Neural cell (in vitro differentiated cells): Measurements from ENCODE around the gene ARRDC2.

Source experiments
- EP300 ChIP-seq: fragments of 450-650 bp; conservative IDR thresholded peaks from 2 replicates; pipeline ENCODE4 v1.6.1; 2014; ENCODE audit warnings: antibody characterized with exemption, mild to moderate bottlenecking, moderate library complexity; ENCODE audit not compliant: poor library complexity, severe bottlenecking
- EZH2 ChIP-seq: fragments of 200-600, 300-800 bp; shearing (Covaris generic), sonication (generic); IDR thresholded peaks from 2 replicates; pipeline ENCODE4 v1.6.1; 2014; ENCODE audit warnings: antibody characterized with exemption, low read length, borderline replicate concordance, mild to moderate bottlenecking; ENCODE audit not compliant: insufficient read depth, poor library complexity, severe bottlenecking
- POLR2AphosphoS5 ChIP-seq: IDR thresholded peaks from 2 replicates; pipeline ENCODE4 v1.6.1; 2012
- RAD21 ChIP-seq: fragments of 450-650 bp; conservative IDR thresholded peaks from 2 replicates; pipeline ENCODE4 v1.6.1; 2014; ENCODE audit warnings: antibody characterized with exemption, mild to moderate bottlenecking, moderate library complexity
- SMC3 ChIP-seq: fragments of 450-650 bp; conservative IDR thresholded peaks from 2 replicates; pipeline ENCODE4 v1.6.1; 2014; ENCODE audit warnings: antibody characterized with exemption, mild to moderate bottlenecking, moderate library complexity; ENCODE audit not compliant: poor library complexity
- TAF1 ChIP-seq: IDR thresholded peaks from 2 replicates; pipeline ENCODE4 v1.6.1; 2012; ENCODE audit warnings: low read depth
- TF ChIP-seq, protein P1 (sequence below): fragments of 450-650 bp; IDR thresholded peaks from 2 replicates; pipeline ENCODE4 v1.5.1; 2014; ENCODE audit warnings: antibody characterized with exemption, mild to moderate bottlenecking, moderate library complexity; ENCODE audit not compliant: poor library complexity, severe bottlenecking
- TF ChIP-seq, protein P2 (sequence below): IDR thresholded peaks from 2 replicates; pipeline ENCODE4 v1.6.1; 2012; ENCODE audit warnings: borderline replicate concordance

DNA sequence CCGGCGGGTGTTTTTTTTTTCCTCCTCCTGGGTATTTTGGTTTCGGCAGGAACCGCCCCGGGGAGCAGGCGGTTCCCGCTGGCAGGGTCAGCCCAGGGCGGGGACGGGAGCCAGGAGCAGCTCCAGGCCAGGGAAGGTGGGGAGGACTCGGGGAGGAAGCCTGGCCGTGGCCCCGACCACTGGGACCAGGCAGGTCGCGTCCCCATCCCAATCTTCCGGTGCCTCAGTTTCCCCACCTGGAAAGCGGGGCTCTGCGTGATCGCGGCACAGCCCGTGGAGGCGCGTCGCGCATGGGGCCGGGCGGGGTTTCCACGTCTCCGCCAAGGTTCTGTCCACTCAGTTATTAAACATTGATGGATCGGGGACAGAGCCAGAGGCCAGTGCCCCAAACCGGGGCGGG lies 43.9 kb downstream of the ARRDC2 start:
- TF ChIP-seq, protein P1, sequence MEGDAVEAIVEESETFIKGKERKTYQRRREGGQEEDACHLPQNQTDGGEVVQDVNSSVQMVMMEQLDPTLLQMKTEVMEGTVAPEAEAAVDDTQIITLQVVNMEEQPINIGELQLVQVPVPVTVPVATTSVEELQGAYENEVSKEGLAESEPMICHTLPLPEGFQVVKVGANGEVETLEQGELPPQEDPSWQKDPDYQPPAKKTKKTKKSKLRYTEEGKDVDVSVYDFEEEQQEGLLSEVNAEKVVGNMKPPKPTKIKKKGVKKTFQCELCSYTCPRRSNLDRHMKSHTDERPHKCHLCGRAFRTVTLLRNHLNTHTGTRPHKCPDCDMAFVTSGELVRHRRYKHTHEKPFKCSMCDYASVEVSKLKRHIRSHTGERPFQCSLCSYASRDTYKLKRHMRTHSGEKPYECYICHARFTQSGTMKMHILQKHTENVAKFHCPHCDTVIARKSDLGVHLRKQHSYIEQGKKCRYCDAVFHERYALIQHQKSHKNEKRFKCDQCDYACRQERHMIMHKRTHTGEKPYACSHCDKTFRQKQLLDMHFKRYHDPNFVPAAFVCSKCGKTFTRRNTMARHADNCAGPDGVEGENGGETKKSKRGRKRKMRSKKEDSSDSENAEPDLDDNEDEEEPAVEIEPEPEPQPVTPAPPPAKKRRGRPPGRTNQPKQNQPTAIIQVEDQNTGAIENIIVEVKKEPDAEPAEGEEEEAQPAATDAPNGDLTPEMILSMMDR = no peak
- TF ChIP-seq EP300 (no peak), POLR2AphosphoS5 (no peak), TAF1 (no peak), SMC3 (no peak), EZH2 (no peak), RAD21 (no peak)
- TF ChIP-seq, protein P2, sequence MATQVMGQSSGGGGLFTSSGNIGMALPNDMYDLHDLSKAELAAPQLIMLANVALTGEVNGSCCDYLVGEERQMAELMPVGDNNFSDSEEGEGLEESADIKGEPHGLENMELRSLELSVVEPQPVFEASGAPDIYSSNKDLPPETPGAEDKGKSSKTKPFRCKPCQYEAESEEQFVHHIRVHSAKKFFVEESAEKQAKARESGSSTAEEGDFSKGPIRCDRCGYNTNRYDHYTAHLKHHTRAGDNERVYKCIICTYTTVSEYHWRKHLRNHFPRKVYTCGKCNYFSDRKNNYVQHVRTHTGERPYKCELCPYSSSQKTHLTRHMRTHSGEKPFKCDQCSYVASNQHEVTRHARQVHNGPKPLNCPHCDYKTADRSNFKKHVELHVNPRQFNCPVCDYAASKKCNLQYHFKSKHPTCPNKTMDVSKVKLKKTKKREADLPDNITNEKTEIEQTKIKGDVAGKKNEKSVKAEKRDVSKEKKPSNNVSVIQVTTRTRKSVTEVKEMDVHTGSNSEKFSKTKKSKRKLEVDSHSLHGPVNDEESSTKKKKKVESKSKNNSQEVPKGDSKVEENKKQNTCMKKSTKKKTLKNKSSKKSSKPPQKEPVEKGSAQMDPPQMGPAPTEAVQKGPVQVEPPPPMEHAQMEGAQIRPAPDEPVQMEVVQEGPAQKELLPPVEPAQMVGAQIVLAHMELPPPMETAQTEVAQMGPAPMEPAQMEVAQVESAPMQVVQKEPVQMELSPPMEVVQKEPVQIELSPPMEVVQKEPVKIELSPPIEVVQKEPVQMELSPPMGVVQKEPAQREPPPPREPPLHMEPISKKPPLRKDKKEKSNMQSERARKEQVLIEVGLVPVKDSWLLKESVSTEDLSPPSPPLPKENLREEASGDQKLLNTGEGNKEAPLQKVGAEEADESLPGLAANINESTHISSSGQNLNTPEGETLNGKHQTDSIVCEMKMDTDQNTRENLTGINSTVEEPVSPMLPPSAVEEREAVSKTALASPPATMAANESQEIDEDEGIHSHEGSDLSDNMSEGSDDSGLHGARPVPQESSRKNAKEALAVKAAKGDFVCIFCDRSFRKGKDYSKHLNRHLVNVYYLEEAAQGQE = no peak
